Posterior vena cava (tissue), 2 donors: ENCODE measurements around the gene DIO1. TPM values are rescaled to one million over a fixed set of nuclear protein-coding genes. Genes with fewer than 3 reads are reported as not detected.

Experiments
- DNase-seq: peaks from one replicate; pipeline ENCODE4 v3.0.0-alpha.2; 2020; ENCODE audit warnings: low spot score
- intact Hi-C, 2 donors: fragments of 100-400 bp; cut with DNase I; formaldehyde crosslinking; loops; one replicate each; pipeline versions ENCODE4 v1.14.1 to v1.14.2; 2022 to 2023
- total RNA-seq, 2 donors: library from RNA; stranded (reverse); fragmentation: NEBNext Ultra II Directional; extraction: Animal tissue kit (Norgen Biotek cat#: 25700); gene quantifications; one replicate each; pipeline ENCODE4 v1.2.1, GENCODE V29; 2021
- donor health status: DM: yes; HTN: yes; CAD: no.
- donor health status: DM: yes; HTN: yes; CAD: no.

DIO1 gene
- total RNA-seq, 2 donors from 2014 or later = not detected

DNA sequence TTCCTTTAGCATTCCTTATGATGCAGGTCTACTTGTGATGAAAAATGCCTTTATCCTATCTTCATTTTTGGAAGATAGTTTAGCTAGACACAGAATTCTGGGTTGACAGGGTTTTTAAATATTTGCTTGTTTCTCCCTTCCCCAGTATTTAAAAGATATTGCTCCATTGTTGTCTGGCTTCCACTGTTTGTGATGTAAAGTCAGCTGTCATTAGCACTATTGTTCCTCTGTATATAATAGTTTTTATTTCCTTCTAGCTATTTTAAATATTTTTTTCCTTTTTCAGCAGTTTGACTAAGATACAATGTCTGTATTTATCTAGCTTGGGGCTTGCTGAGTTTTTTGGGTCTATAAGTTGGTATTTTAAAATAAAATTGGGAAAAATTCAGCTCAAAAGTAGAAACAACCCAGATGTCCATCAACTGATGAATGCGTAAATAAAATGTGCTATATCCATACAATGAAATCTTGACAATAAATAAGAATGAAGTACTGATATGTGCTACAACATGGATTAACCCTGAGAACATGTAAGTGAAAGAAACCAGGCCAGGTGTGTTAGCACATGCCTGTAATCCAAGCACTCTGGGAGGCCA is 40.3 kb downstream of the DIO1 start:
- intact Hi-C loops = no loop called here
- DNase-seq = no peak

DNA sequence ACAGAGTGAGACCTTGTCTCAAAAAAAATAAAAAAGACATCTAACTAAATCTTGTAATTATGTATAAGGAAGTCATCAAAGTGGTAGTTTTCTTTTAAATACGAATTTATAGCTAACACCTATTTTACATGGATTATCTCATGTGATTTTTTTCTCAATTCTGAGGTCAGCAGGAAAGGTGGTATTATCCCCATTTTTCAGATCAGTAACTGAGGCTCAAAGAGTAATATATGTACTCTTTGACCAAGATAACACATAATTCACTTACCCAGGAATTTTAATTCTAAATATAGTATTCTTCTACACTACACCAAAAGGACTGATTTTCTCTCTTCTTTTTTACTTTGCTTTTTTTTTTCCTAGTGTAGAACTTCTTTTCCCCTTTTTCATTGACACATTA is 42.4 kb downstream of the DIO1 start:
- DNase-seq = no peak
- intact Hi-C loops = no loop called here

- no peak for DNase-seq
- intact Hi-C loops = no loop called here
Measured at GRCh38 chr1:53938136-53938830, 44.3 kb downstream of the DIO1 start.

GRCh38 chr1:53942127-53942957 is 48.4 kb downstream of the DIO1 start:
- no peak for DNase-seq
- intact Hi-C loops = loop anchor here in 1 of 2 donors (2.0 kb wide), 1 partner anchor 26 kb away; no protein-coding TSS in a partner anchor

DNA sequence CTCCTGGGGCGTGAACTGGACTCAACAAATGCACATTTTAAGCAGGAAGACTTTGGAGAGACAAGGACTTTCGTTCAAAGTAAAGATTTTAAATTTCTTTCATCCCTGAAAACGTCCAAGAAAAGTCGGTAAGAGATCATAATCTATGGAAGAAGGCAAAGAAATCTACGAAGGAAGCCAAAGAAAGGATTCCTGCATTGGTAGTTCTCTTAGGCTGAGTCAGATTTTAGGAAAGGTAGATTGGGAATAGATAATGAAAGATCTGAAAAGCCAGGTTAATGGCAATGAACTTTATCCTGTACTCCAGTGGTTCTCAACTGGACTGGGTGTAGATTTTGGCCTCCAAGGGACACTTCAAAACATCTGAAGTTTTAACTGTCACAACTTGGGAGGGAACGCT is 49.1 kb downstream of the DIO1 start:
- DNase-seq = no peak
- intact Hi-C loops = loop anchor here in 1 of 2 donors (2.0 kb wide), 1 partner anchor 26 kb away; no protein-coding TSS in a partner anchor

DNA sequence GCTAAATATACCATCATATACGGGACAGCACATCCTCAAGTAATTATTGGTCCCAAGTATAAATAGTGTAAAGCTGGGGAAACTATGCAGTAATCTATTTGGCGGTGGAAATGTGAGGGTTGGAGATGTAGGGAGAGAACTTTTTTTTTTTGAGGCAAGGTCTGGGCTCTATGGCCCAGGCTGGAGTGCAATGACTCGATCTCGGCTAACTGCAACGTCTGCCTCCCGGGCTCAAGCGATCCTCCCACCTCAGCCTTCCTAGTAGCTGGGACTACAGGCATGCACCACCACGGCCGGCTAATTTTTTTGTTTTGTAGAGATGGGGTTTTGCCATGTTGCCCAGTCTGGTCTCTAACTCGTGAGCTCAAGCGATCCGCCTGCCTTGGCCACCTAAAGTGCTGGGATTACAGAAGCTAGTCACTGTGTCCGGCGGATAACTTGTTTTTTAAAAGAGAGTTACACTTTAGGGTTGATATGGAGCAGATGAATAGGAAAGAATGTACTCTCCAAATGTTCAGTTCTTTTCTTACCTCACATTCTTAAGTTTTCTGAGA is 49.6 kb downstream of the DIO1 start:
- no peak for DNase-seq
- intact Hi-C loops = loop anchor here in 1 of 2 donors (2.0 kb wide), 1 partner anchor 27 kb away; no protein-coding TSS in a partner anchor

GRCh38 chr1:53944469-53945182 is 50.6 kb downstream of the DIO1 start:
- intact Hi-C loops = loop anchor here (5.0 kb wide), 2 partner anchors 57 to 67 kb away; partner anchors contain the start of gene YIPF1 (in 1 of the 2)
- DNase-seq = no peak

DNA sequence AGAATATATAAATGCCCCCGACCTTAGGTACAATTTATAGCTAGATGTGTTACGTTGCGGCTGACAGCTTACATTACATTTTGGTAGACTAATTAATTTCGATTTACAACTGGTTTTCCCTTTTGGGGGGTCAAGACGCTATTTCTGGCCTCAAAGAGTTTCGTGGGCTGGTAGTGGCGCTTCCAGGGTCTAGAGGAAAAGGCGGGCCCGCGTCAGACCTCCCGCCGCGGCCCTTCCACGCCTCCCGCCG is 51.1 kb downstream of the DIO1 start:
- intact Hi-C loops = loop anchor here (5.0 kb wide), 2 partner anchors 58 to 68 kb away; partner anchors contain the start of gene YIPF1 (in 1 of the 2)
- no peak for DNase-seq

GRCh38 chr1:53945433-53946251 is 51.7 kb downstream of the DIO1 start, which contains the start of gene IFT25:
Gene IFT25, minus strand, starts transcription at chr1:53945699. Its CDS starts 5,617 bp downstream, at chr1:53940082.
- intact Hi-C loops = loop anchor here (5.0 kb wide), 2 partner anchors 58 to 68 kb away; partner anchors contain the start of gene YIPF1 (in 1 of the 2)
- peak; percentile 99 for DNase-seq

GRCh38 chr1:53946252-53947171 is 52.5 kb downstream of the DIO1 start, which contains the start of gene LRRC42:
Gene LRRC42, plus strand, starts transcription at chr1:53946350. Its CDS starts 5,650 bp downstream, at chr1:53952000.
- intact Hi-C loops = loop anchor here (5.0 kb wide), 2 partner anchors 59 to 69 kb away; partner anchors contain the start of gene YIPF1 (in 1 of the 2)
- no peak for DNase-seq

GRCh38 chr1:53947172-53947907 is 53.4 kb downstream of the DIO1 start:
- no peak for DNase-seq
- intact Hi-C loops = loop anchor here (5.0 kb wide), 2 partner anchors 60 to 70 kb away; partner anchors contain the start of gene YIPF1 (in 1 of the 2)

GRCh38 chr1:53948291-53948690 is 54.3 kb downstream of the DIO1 start:
- no peak for DNase-seq
- intact Hi-C loops = loop anchor here (5.0 kb wide), 2 partner anchors 61 to 71 kb away; partner anchors contain the start of gene YIPF1 (in 1 of the 2)

DNA sequence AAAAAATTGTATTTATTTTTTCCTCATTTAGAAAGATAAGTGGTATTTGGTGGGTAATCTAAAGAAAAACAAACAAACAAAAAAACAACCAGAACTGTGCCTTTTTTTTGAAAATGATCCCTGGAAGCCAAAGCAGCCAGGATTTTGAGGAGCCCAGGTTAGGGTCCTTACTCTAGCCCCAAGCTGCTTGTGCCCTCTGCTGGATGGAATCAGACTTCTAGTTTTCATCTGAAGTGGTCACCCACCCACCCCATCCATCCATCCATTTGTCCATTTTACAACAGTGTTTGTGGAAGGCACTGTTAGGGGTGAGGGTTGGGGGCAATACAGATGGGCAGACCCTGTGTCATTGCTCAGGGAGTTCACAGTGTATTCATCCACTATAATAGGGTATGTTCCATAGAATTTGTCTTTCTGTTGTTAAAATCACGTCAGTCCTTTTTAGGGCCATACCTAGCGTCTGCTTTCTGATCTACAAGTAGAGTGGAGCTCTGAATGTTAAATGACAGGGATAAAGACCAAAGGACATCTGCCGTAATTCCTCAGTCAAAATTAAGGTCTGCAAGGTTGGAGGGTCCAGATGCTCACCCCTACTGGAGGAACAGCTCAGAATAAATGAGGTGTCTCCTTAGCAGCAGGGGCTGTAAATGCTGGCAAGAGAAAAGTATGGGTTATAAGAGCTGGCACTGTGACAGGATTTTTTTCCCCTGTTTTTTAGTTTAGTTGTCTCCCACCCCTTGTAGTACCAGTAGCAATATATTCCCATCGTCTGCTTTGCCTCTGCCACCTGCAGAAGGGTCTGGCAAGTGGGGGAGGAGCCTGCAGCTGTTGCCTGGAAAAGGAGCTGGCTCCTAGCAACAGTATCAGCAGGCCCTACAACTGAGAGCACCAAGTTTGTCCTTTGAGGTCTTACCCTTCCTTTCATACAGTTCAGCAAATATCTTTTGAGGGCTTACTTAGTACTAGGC is 55.3 kb downstream of the DIO1 start:
- intact Hi-C loops = loop anchor here (5.0 kb wide), 2 partner anchors 62 to 72 kb away; partner anchors contain the start of gene YIPF1 (in 1 of the 2)

GRCh38 chr1:53951697-53952096 is 57.7 kb downstream of the DIO1 start:
- intact Hi-C loops = no loop called here
- DNase-seq = no peak

More for the DNA sequence above, 55.3 kb downstream of the DIO1 start:
- DNase-seq = no peak

- intact Hi-C loops = no loop called here
- no peak for DNase-seq
Measured at GRCh38 chr1:53954128-53954527, 60.1 kb downstream of the DIO1 start.
